ENCODE data around the gene SLK.

DNA sequence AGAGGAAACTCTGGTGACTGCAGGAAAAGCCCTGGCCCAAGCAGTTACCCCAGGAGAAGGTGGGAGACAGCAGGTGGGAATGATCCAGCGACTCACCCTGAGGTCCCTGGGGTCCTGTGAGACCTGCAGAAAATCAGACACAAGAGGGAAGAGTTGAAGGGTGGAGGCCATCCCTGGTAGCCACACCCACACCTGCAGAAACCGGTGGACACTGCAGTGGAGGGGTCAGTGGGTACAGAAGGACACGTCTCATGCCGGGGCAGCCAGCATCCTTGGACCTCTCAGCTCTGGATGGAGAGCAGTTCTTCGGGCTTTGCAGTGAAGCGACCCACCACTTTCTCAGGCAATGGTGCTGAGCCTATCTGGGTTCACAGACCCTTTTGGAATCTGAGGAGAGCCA is 79.7 kb downstream of the SLK start:
- TF ChIP-seq, protein P1, sequence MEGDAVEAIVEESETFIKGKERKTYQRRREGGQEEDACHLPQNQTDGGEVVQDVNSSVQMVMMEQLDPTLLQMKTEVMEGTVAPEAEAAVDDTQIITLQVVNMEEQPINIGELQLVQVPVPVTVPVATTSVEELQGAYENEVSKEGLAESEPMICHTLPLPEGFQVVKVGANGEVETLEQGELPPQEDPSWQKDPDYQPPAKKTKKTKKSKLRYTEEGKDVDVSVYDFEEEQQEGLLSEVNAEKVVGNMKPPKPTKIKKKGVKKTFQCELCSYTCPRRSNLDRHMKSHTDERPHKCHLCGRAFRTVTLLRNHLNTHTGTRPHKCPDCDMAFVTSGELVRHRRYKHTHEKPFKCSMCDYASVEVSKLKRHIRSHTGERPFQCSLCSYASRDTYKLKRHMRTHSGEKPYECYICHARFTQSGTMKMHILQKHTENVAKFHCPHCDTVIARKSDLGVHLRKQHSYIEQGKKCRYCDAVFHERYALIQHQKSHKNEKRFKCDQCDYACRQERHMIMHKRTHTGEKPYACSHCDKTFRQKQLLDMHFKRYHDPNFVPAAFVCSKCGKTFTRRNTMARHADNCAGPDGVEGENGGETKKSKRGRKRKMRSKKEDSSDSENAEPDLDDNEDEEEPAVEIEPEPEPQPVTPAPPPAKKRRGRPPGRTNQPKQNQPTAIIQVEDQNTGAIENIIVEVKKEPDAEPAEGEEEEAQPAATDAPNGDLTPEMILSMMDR (IDR thresholded peaks at IDR 0.05), result no peak
- TF ChIP-seq EP300 (IDR thresholded peaks at IDR 0.05) (no peak), POLR2AphosphoS5 (IDR thresholded peaks at IDR 0.05) (no peak)
